HepG2 (cell line): ENCODE measurements around the gene MAP3K5.

ENCODE experiments used
- DMAP1 ChIP-seq: IDR thresholded peaks from 2 replicates; pipeline ENCODE4 v1.6.1; 2016
- EZH2 ChIP-seq: conservative IDR thresholded peaks from 2 replicates; pipeline ENCODE4 v1.6.1; 2012; ENCODE audit warnings: mild to moderate bottlenecking, low read depth, low read length, moderate library complexity
- MED13 ChIP-seq: sonication (generic); formaldehyde crosslinking; IDR thresholded peaks from 2 replicates; pipeline ENCODE4 v1.5.0; 2020; ENCODE audit warnings: missing genetic modification reagents
- NFIC ChIP-seq: IDR thresholded peaks from 2 replicates; pipeline ENCODE4 v1.6.1; 2012; ENCODE audit warnings: mild to moderate bottlenecking, low read length, inconsistent platforms
- ZBTB26 ChIP-seq: IDR thresholded peaks from 2 replicates; pipeline ENCODE4 v1.6.1; 2016; ENCODE audit warnings: missing compliant biosample characterization, missing genetic modification reagents, borderline replicate concordance
- ZNF318 ChIP-seq: sonication (generic); formaldehyde crosslinking; IDR thresholded peaks from 2 replicates; pipeline ENCODE4 v1.4.0; 2020; ENCODE audit warnings: mild to moderate bottlenecking, missing genetic modification reagents
- ZNF775 ChIP-seq: sonication (generic); formaldehyde crosslinking; IDR thresholded peaks from 2 replicates; pipeline ENCODE4 v1.4.0; 2020; ENCODE audit warnings: missing genetic modification reagents, mild to moderate bottlenecking, moderate library complexity, borderline replicate concordance
- TF ChIP-seq, protein P1 (sequence below): sonication (generic); formaldehyde crosslinking; IDR thresholded peaks from 2 replicates; pipeline ENCODE4 v1.5.0; 2020; ENCODE audit warnings: mild to moderate bottlenecking, missing genetic modification reagents, moderate library complexity
- TF ChIP-seq, protein P2 (sequence below): IDR thresholded peaks from 2 replicates; pipeline ENCODE4 v1.6.1; 2016; ENCODE audit warnings: low read depth, control low read depth

DNA sequence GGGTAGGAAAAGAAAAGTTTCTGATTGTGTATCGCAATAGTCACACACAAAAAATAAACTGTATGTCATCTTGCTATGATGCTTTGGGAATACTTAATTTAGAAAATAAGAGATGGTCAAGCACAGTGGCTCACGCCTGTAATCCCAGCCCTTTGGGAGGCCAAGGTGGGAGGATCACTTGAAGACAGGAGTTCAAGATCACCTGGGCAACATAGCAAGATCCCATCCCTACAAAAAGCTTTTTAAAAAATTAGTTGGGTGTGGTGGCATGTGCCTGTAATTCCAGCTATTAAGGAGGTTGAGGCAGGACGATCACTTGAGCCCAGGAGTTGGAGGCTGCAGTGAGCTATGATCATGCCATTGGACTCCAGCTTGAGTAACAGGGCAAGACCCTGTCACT lies 269.6 kb downstream of the MAP3K5 start:
- TF ChIP-seq, protein P1, sequence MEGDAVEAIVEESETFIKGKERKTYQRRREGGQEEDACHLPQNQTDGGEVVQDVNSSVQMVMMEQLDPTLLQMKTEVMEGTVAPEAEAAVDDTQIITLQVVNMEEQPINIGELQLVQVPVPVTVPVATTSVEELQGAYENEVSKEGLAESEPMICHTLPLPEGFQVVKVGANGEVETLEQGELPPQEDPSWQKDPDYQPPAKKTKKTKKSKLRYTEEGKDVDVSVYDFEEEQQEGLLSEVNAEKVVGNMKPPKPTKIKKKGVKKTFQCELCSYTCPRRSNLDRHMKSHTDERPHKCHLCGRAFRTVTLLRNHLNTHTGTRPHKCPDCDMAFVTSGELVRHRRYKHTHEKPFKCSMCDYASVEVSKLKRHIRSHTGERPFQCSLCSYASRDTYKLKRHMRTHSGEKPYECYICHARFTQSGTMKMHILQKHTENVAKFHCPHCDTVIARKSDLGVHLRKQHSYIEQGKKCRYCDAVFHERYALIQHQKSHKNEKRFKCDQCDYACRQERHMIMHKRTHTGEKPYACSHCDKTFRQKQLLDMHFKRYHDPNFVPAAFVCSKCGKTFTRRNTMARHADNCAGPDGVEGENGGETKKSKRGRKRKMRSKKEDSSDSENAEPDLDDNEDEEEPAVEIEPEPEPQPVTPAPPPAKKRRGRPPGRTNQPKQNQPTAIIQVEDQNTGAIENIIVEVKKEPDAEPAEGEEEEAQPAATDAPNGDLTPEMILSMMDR (CRISPR knock-in tag) = no peak
- TF ChIP-seq ZNF775 (no peak), EZH2 (no peak), ZNF318 (CRISPR knock-in tag) (no peak), ZBTB26 (no peak), DMAP1 (CRISPR knock-in tag) (no peak), NFIC (no peak), MED13 (CRISPR knock-in tag) (no peak)
- TF ChIP-seq, protein P2, sequence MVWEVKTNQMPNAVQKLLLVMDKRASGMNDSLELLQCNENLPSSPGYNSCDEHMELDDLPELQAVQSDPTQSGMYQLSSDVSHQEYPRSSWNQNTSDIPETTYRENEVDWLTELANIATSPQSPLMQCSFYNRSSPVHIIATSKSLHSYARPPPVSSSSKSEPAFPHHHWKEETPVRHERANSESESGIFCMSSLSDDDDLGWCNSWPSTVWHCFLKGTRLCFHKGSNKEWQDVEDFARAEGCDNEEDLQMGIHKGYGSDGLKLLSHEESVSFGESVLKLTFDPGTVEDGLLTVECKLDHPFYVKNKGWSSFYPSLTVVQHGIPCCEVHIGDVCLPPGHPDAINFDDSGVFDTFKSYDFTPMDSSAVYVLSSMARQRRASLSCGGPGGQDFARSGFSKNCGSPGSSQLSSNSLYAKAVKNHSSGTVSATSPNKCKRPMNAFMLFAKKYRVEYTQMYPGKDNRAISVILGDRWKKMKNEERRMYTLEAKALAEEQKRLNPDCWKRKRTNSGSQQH (CRISPR knock-in tag) = no peak
